ENCODE measurements around the gene TMEM43.

DNA sequence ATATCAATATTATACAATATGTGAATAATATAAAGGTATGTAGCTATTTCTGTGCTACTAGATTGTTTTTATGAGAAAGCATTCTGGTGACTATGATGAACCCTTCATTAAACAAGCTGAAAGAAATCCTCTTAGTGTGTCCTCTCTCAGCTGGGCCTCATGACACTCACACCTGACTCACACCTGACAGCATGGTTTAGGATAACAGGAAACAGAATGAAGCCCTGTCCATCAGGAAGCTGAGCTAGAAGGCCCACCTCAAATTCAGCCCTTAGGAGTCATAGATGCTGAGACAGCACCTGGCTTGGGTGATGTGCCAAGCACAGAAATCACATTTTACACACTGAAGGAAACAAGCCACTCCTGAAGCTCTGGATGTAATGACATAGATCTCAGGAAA is 31.0 kb upstream of the TMEM43 start:
- TF ChIP-seq, protein P1, sequence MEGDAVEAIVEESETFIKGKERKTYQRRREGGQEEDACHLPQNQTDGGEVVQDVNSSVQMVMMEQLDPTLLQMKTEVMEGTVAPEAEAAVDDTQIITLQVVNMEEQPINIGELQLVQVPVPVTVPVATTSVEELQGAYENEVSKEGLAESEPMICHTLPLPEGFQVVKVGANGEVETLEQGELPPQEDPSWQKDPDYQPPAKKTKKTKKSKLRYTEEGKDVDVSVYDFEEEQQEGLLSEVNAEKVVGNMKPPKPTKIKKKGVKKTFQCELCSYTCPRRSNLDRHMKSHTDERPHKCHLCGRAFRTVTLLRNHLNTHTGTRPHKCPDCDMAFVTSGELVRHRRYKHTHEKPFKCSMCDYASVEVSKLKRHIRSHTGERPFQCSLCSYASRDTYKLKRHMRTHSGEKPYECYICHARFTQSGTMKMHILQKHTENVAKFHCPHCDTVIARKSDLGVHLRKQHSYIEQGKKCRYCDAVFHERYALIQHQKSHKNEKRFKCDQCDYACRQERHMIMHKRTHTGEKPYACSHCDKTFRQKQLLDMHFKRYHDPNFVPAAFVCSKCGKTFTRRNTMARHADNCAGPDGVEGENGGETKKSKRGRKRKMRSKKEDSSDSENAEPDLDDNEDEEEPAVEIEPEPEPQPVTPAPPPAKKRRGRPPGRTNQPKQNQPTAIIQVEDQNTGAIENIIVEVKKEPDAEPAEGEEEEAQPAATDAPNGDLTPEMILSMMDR (conservative IDR thresholded peaks at IDR 0.05): no peak
- TF ChIP-seq ZFX (IDR thresholded peaks at IDR 0.05): no peak
